HepG2 (cell line): ENCODE data around the gene SLC6A9.

Experiments
- ARNT ChIP-seq: fragments of 450-650 bp; IDR thresholded peaks from 2 replicates; pipeline ENCODE4 v1.6.1; 2017
- CBX2 ChIP-seq, 2 experiments: fragments of 200-600 bp in 1 of 2; sonication (generic); formaldehyde crosslinking in 1 of 2; IDR thresholded peaks; 2 replicates each; pipeline versions ENCODE4 v1.7.0 to v1.8.1; 2018 to 2022; ENCODE audit warnings: low read depth in 2 of 2, low read length in 1 of 2, mild to moderate bottlenecking in 1 of 2, missing genetic modification reagents in 1 of 2
- EEA1 ChIP-seq: sonication (generic); formaldehyde crosslinking; IDR thresholded peaks from 2 replicates; pipeline ENCODE4 v1.5.1; 2020; ENCODE audit warnings: mild to moderate bottlenecking, missing genetic modification reagents, borderline replicate concordance
- PAWR ChIP-seq: sonication (generic); formaldehyde crosslinking; IDR thresholded peaks from 2 replicates; pipeline ENCODE4 v1.4.0; 2020; ENCODE audit warnings: missing genetic modification reagents, mild to moderate bottlenecking, borderline replicate concordance
- POLR2AphosphoS5 ChIP-seq: IDR thresholded peaks from 2 replicates; pipeline ENCODE4 v1.6.1; 2012; ENCODE audit warnings: low read depth, low read length
- YEATS2 ChIP-seq: sonication (generic); formaldehyde crosslinking; IDR thresholded peaks from 2 replicates; pipeline ENCODE4 v1.4.0; 2020; ENCODE audit warnings: missing genetic modification reagents, borderline replicate concordance
- ZKSCAN1 ChIP-seq: fragments of 150-350 bp; IDR thresholded peaks from 2 replicates; pipeline ENCODE4 v1.6.1; 2014; ENCODE audit warnings: low read length
- ZNF501 ChIP-seq: sonication (generic); formaldehyde crosslinking; IDR thresholded peaks from 2 replicates; pipeline ENCODE4 v1.5.1; 2020; ENCODE audit warnings: mild to moderate bottlenecking, moderate library complexity, missing genetic modification reagents
- TF ChIP-seq, protein P1 (sequence below): sonication (generic); formaldehyde crosslinking; IDR thresholded peaks from 2 replicates; pipeline ENCODE4 v1.4.0; 2020; ENCODE audit warnings: missing genetic modification reagents

DNA sequence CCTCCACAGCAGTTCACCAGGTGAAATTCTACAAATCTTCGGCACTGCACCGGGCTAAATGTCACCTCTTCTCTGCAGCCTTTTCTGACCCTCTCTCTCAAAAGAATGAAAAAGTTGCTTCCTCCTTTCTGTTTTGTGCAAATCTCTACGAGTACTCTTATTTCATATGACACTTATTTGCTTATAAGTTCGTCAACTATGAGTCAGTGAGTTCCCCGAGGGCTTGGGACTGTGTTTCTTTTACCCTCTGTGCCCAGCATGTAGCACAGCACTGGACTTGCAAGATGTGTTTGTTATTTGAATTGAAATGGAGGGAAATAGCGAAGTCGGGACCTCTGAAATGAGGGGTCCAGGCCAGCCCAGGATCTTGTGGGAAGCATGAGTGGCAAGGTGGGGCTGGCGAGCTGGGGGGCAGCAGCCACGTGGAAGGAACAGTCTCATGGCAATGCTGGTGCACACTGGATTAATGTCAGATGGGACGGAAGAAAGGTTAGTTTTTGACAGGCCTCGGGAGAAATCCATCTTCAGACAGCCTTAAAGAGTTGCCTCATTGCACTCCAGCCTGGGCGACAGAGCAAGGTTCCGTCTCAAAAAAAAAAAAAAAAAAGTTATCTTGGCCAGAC is 6.2 kb downstream of the SLC6A9 start:
- TF ChIP-seq YEATS2 (no peak), ZKSCAN1 (no peak), EEA1 (CRISPR knock-in tag) (no peak), POLR2AphosphoS5 (no peak), CBX2 (IDR thresholded peaks at IDR 0.05; ENCODE audit: low read depth, low read length) (no peak), CBX2 (CRISPR knock-in tag; IDR thresholded peaks at IDR 0.05; ENCODE audit: low read depth) (no peak), PAWR (CRISPR knock-in tag) (no peak), ARNT (no peak), ZNF501 (CRISPR knock-in tag) (no peak)
- TF ChIP-seq, protein P1, sequence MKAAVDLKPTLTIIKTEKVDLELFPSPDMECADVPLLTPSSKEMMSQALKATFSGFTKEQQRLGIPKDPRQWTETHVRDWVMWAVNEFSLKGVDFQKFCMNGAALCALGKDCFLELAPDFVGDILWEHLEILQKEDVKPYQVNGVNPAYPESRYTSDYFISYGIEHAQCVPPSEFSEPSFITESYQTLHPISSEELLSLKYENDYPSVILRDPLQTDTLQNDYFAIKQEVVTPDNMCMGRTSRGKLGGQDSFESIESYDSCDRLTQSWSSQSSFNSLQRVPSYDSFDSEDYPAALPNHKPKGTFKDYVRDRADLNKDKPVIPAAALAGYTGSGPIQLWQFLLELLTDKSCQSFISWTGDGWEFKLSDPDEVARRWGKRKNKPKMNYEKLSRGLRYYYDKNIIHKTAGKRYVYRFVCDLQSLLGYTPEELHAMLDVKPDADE (CRISPR knock-in tag): no peak
